IMR-90 (cell line): ENCODE data around the gene LMOD1.

Source experiments
- BHLHE40 ChIP-seq: fragments of 150-350 bp; IDR thresholded peaks from 2 replicates; pipeline ENCODE4 v1.6.1; 2016; ENCODE audit warnings: mild to moderate bottlenecking, low read depth, low read length
- POLR2A ChIP-seq: IDR thresholded peaks from 2 replicates; pipeline ENCODE4 v1.6.1; 2012; ENCODE audit warnings: mild to moderate bottlenecking, low read depth, low read length
- RCOR1 ChIP-seq: IDR thresholded peaks from 2 replicates; pipeline ENCODE4 v1.6.1; 2012; ENCODE audit warnings: mild to moderate bottlenecking, low read length, improper control_type of control experiment; ENCODE audit not compliant: insufficient replicate concordance
- USF2 ChIP-seq: fragments of 150-350 bp; IDR thresholded peaks from 2 replicates; pipeline ENCODE4 v1.6.1; 2017; ENCODE audit warnings: mild to moderate bottlenecking, antibody characterized with exemption, low read length, low read depth
- TF ChIP-seq, protein P1 (sequence below): conservative IDR thresholded peaks from 2 replicates; pipeline ENCODE4 v1.5.1; 2012; ENCODE audit warnings: mild to moderate bottlenecking, low read depth, low read length, improper control_type of control experiment

GRCh38 chr1:201988601-201989000, 42.3 kb upstream of the LMOD1 start:
- TF ChIP-seq, protein P1, sequence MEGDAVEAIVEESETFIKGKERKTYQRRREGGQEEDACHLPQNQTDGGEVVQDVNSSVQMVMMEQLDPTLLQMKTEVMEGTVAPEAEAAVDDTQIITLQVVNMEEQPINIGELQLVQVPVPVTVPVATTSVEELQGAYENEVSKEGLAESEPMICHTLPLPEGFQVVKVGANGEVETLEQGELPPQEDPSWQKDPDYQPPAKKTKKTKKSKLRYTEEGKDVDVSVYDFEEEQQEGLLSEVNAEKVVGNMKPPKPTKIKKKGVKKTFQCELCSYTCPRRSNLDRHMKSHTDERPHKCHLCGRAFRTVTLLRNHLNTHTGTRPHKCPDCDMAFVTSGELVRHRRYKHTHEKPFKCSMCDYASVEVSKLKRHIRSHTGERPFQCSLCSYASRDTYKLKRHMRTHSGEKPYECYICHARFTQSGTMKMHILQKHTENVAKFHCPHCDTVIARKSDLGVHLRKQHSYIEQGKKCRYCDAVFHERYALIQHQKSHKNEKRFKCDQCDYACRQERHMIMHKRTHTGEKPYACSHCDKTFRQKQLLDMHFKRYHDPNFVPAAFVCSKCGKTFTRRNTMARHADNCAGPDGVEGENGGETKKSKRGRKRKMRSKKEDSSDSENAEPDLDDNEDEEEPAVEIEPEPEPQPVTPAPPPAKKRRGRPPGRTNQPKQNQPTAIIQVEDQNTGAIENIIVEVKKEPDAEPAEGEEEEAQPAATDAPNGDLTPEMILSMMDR: no peak
- TF ChIP-seq POLR2A (no peak), USF2 (no peak), RCOR1 (no peak), BHLHE40 (no peak)
